GM18519 (cell line): Measurements from ENCODE around the gene CENPF.

Source experiments
- ATAC-seq: cut with Tn5 transposase; IDR thresholded peaks from one replicate; pipeline ENCODE4 v1.9.1; 2021; ENCODE audit warnings: mild to moderate bottlenecking, moderate library complexity; ENCODE audit not compliant: unreplicated experiment, low FRiP score

The CENPF gene

GRCh38 chr1:214700437-214700836 is 97.4 kb downstream of the CENPF start:
- ATAC-seq = no peak

- ATAC-seq = no peak
Measured at GRCh38 chr1:214702556-214702955, 99.6 kb downstream of the CENPF start.

GRCh38 chr1:214707306-214708087 is 104.5 kb downstream of the CENPF start:
- ATAC-seq = no peak

GRCh38 chr1:214708321-214708955 is 105.4 kb downstream of the CENPF start:
- ATAC-seq = no peak

DNA sequence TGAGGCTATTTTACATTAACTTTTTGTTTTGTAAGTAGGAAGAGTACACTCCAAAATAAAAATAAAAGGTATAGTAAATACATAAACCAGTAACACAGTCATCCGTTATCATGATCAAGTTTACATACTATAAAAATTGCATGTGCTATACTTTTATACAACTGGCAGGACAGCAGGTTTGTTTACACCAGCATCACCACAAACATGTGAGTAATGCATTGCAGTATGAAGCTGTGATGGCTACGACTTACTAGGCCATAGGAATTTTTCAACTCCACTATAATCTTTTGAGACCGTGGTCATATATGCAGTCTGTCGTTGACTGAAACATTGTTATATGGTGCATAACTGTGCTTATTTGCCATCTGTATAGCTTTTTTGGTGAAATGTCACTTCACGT is 106.2 kb downstream of the CENPF start:
- ATAC-seq = no peak

DNA sequence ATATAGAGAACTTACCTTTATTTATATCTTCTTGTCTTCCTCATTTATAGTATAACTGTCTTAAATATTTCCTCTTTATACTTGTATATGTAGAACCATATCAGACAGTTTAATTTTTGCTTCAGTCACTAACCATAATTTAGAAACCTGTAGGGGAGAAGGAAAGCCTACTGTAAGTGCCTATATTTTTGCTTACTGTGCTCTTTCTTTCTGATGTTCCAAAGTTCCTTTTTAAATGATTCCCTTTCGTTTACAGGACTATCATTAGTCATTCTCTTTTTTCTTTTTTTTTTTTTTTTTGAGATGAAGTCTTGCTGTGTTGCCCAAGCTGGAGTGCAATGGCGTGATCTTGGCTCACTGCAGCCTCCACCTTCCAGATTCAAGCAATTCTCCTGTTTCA is 109.7 kb downstream of the CENPF start:
- no peak for ATAC-seq
